ENCODE results near the gene NEGR1. TPM values are rescaled to one million over a fixed set of nuclear protein-coding genes. Genes with fewer than 3 reads are reported as not detected.
"Not testable (repeated sequence)": the region's sequence is repeated elsewhere in the genome, so short reads cannot be mapped to it uniquely, and the experiment has no call there.

The NEGR1 gene
- total and polyA plus RNA-seq, 7 experiments from 2014 or later, result 0.08 to 1.2 TPM; not detected in 5

DNA sequence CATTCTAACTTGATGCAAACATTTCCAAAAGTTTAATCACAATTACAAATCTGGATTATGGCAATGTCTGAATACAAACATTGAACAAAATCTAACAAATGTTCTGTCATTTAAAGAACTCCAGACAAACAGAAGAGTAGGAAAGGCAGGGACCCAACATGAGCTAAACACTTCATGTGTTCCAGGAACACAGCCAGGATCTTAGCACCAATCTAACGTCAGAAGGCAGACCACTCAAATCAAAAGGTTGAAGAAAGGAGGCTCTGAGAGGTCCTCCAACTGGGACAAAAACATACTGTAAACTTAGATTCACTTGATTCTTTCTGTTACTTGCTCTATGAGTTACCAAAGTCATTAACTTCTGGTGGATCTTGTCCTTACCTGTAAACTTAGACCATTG lies 374.0 kb downstream of the NEGR1 start:
- no peak overlapping the region for H3K4me3 Mint-ChIP-seq
- Histone ChIP-seq H3K27me3 (ENCODE audit: control insufficient read depth in 2 of 2, insufficient read depth in 2 of 2, low read length in 2 of 2) (no peaks in the 10 kb centered on the region), H3K9me3 (ENCODE audit: control insufficient read depth in 2 of 3, low read length in 3 of 3) (no peaks in the 10 kb centered on the region), H3K4me1 (ENCODE audit: control insufficient read depth in 2 of 2, insufficient read depth in 2 of 2, low read length in 2 of 2) (no peaks in the 10 kb centered on the region), H3K27ac (ENCODE audit: low read depth, low read length) (no peak overlapping the region), H3K4me3 (ENCODE audit: low read length) (no peak overlapping the region), H3K36me3 (ENCODE audit: control insufficient read depth in 2 of 3, insufficient read depth in 3 of 3, low read length in 3 of 3) (no peaks in the 10 kb centered on the region)
- CTCF ChIA-PET, result no interaction called here
- H3K36me3 Mint-ChIP-seq, result no peaks in the 10 kb centered on the region
- peaks cover 0 to 9% (median 0%) of the 10 kb centered on the region in 11 donors for H3K9me3 Mint-ChIP-seq
- H3K27ac Mint-ChIP-seq, result no peak overlapping the region
- POLR2A ChIA-PET, result no interaction called here
- intact Hi-C loops (cut with micrococcal nuclease), result no loop called here
- no peak for ATAC-seq
- no peaks in the 10 kb centered on the region for H3K27me3 Mint-ChIP-seq
- no peaks in the 10 kb centered on the region for H3K4me1 Mint-ChIP-seq
- no peak for DNase-seq

DNA sequence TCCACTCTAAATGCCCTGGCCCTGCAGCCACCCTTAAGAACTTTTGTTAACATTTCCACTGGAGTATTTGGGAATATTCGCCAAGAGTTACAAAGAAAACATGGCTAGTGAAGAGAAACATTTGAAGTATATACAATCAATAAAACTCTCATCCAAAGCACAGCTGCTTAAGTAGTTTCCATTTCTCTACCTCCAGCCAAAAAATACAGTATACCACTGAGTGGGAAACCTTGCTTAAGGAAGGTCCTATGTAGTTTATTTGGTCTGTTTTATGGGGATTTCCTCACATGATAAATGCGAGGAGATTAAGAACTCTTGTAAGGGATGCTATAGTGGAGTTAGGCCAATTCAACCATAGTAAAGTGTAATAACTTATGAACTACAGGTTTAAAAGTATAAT lies 382.5 kb downstream of the NEGR1 start:
- peaks cover 0 to 3% (median 0%) of the 10 kb centered on the region in 11 donors for H3K9me3 Mint-ChIP-seq
- H3K36me3 Mint-ChIP-seq, result no peaks in the 10 kb centered on the region
- H3K36me3 ChIP-seq (ENCODE audit: control insufficient read depth in 2 of 3, insufficient read depth in 3 of 3, low read length in 3 of 3), result no peaks in the 10 kb centered on the region
- POLR2A ChIA-PET, result no interaction called here
- CTCF ChIA-PET, result no interaction called here
- DNase-seq, result no peak
- intact Hi-C loops (cut with micrococcal nuclease), result no loop called here
- no peaks in the 10 kb centered on the region for H3K27me3 ChIP-seq (ENCODE audit: control insufficient read depth in 2 of 2, insufficient read depth in 2 of 2, low read length in 2 of 2)
- H3K4me3 Mint-ChIP-seq, result no peak overlapping the region
- H3K27me3 Mint-ChIP-seq, result no peaks in the 10 kb centered on the region
- no peak for ATAC-seq
- no peaks in the 10 kb centered on the region for H3K4me1 ChIP-seq (ENCODE audit: control insufficient read depth in 2 of 2, insufficient read depth in 2 of 2, low read length in 2 of 2)
- H3K4me1 Mint-ChIP-seq, result no peaks in the 10 kb centered on the region
- H3K27ac Mint-ChIP-seq, result no peak overlapping the region
- H3K27ac ChIP-seq (ENCODE audit: low read depth, low read length), result no peak overlapping the region
- no peaks in the 10 kb centered on the region for H3K9me3 ChIP-seq (ENCODE audit: control insufficient read depth in 2 of 3, low read length in 3 of 3)
- no peak overlapping the region for H3K4me3 ChIP-seq (ENCODE audit: low read length)

DNA sequence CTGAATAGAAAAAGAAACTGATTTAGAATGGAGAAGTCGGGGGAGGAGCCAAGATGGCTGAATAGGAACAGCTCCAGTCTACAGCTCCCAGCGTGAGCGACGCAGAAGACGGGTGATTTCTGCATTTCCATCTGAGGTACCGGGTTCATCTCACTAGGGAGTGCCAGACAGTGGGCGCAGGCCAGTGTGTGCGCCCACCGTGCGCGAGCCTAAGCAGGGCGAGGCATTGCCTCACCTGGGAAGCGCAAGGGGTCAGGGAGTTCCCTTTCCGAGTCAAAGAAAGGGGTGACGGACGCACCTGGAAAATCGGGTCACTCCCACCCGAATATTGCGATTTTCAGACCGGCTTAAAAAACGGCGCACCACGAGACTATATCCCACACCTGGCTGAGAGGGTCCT lies 394.2 kb downstream of the NEGR1 start:
- H3K4me3 ChIP-seq (ENCODE audit: low read length); H3K27ac ChIP-seq (ENCODE audit: low read depth, low read length); H3K27ac Mint-ChIP-seq; H3K27me3 ChIP-seq (ENCODE audit: control insufficient read depth in 2 of 2, insufficient read depth in 2 of 2, low read length in 2 of 2); H3K4me1 ChIP-seq (ENCODE audit: control insufficient read depth in 2 of 2, insufficient read depth in 2 of 2, low read length in 2 of 2); POLR2A ChIA-PET; ATAC-seq; DNase-seq; H3K9me3 Mint-ChIP-seq; H3K36me3 ChIP-seq (ENCODE audit: control insufficient read depth in 2 of 3, insufficient read depth in 3 of 3, low read length in 3 of 3); H3K4me1 Mint-ChIP-seq; CTCF ChIA-PET; H3K27me3 Mint-ChIP-seq; intact Hi-C loops (cut with micrococcal nuclease); H3K36me3 Mint-ChIP-seq; H3K4me3 Mint-ChIP-seq; H3K9me3 ChIP-seq (ENCODE audit: control insufficient read depth in 2 of 3, low read length in 3 of 3): not testable (repeated sequence)

DNA sequence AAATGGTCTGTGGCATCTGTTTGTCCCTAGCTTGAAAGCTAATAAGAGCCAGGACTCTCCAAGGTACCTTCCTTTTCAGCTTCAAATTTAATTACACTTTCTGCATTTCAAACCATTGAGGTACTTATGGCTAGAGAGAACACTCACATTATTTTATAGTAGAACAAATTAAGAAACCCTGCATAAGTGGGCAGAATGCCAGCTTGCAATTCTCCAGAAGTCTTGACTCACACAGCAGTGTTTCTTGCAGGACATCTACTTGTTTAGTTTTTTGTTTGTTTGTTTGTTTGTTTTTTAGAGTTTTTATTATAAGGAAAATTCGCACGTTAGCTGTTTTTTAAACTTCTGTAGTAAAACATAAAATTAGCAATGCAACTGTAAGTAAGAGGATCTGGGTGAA lies 397.2 kb downstream of the NEGR1 start:
- ChIA-PET CTCF (interaction anchor here (0.7 kb wide), 1 partner anchor 169 kb away, joined by 3 read pairs; no protein-coding TSS in a partner anchor), POLR2A (no interaction called here)
- Mint-ChIP-seq H3K4me3 (no peak overlapping the region), H3K4me1 (no peaks in the 10 kb centered on the region), H3K27me3 (no peaks in the 10 kb centered on the region), H3K36me3 (no peaks in the 10 kb centered on the region), H3K27ac (no peak overlapping the region), H3K9me3 (peaks cover 0 to 3% (median 0%) of the 10 kb centered on the region in 11 donors)
- H3K9me3 ChIP-seq (ENCODE audit: control insufficient read depth in 2 of 3, low read length in 3 of 3), result no peaks in the 10 kb centered on the region
- DNase-seq (no peak), ATAC-seq (no peak)
- H3K27me3 ChIP-seq (ENCODE audit: control insufficient read depth in 2 of 2, insufficient read depth in 2 of 2, low read length in 2 of 2), result no peaks in the 10 kb centered on the region
- no peak overlapping the region for H3K27ac ChIP-seq (ENCODE audit: low read depth, low read length)
- intact Hi-C loops (cut with micrococcal nuclease), result no loop called here
- no peaks in the 10 kb centered on the region for H3K4me1 ChIP-seq (ENCODE audit: control insufficient read depth in 2 of 2, insufficient read depth in 2 of 2, low read length in 2 of 2)
- H3K36me3 ChIP-seq (ENCODE audit: control insufficient read depth in 2 of 3, insufficient read depth in 3 of 3, low read length in 3 of 3), result no peaks in the 10 kb centered on the region
- no peak overlapping the region for H3K4me3 ChIP-seq (ENCODE audit: low read length)

DNA sequence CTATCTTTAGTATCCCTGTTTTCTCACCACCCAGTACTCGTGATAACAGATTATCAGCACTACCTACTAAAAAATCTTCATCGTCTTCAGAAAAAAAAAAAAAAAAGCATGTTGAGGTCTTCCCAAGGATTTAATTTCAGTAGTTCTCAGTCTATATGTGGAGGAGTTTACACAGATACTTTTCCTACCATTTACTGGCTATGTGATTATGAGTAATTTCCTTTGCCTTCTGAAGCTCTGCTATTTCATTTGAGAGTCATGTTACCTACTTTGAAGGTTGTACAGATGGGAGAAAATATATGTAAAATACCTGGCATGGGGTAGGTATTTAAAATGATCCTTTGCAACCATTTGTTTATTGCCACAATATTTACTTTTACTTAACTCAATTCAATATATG lies 399.7 kb downstream of the NEGR1 start:
- POLR2A ChIA-PET, result no interaction called here
- H3K27ac Mint-ChIP-seq, result no peak overlapping the region
- ATAC-seq, result no peak
- CTCF ChIA-PET, result no interaction called here
- H3K4me3 ChIP-seq (ENCODE audit: low read length), result no peak overlapping the region
- no peaks in the 10 kb centered on the region for H3K27me3 ChIP-seq (ENCODE audit: control insufficient read depth in 2 of 2, insufficient read depth in 2 of 2, low read length in 2 of 2)
- H3K9me3 ChIP-seq (ENCODE audit: control insufficient read depth in 2 of 3, low read length in 3 of 3), result no peaks in the 10 kb centered on the region
- H3K27me3 Mint-ChIP-seq, result no peaks in the 10 kb centered on the region
- intact Hi-C loops (cut with micrococcal nuclease), result no loop called here
- H3K4me1 ChIP-seq (ENCODE audit: control insufficient read depth in 2 of 2, insufficient read depth in 2 of 2, low read length in 2 of 2), result no peaks in the 10 kb centered on the region
- no peak overlapping the region for H3K4me3 Mint-ChIP-seq
- no peaks in the 10 kb centered on the region for H3K36me3 Mint-ChIP-seq
- peaks cover 0 to 3% (median 0%) of the 10 kb centered on the region in 11 donors for H3K9me3 Mint-ChIP-seq
- H3K4me1 Mint-ChIP-seq, result no peaks in the 10 kb centered on the region
- no peak overlapping the region for H3K27ac ChIP-seq (ENCODE audit: low read depth, low read length)
- DNase-seq, result no peak
- H3K36me3 ChIP-seq (ENCODE audit: control insufficient read depth in 2 of 3, insufficient read depth in 3 of 3, low read length in 3 of 3), result no peaks in the 10 kb centered on the region

DNA sequence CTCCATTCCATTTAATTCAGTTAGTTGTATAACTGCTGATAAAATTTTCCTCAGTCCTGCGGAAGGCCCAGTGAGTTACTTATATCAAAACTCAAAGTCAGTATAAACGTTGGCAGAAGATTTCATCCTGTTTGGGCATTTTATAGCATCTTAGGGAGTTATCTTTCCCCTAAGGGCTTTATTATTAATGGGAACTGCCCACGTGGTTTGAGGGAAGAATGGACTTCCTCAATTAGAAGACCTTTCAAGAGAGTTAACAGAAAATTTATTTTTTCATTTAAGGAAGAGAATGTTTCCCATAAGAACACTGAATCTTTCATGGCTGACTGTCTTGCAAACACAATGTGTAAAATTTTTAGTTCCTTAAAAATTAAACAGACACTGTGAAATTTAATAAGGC lies 400.1 kb downstream of the NEGR1 start:
- intact Hi-C loops (cut with micrococcal nuclease), result no loop called here
- no peak for DNase-seq
- H3K36me3 ChIP-seq (ENCODE audit: control insufficient read depth in 2 of 3, insufficient read depth in 3 of 3, low read length in 3 of 3), result no peaks in the 10 kb centered on the region
- no peak overlapping the region for H3K4me3 ChIP-seq (ENCODE audit: low read length)
- H3K27me3 ChIP-seq (ENCODE audit: control insufficient read depth in 2 of 2, insufficient read depth in 2 of 2, low read length in 2 of 2), result no peaks in the 10 kb centered on the region
- ATAC-seq, result no peak
- H3K9me3 ChIP-seq (ENCODE audit: control insufficient read depth in 2 of 3, low read length in 3 of 3), result no peaks in the 10 kb centered on the region
- no peak overlapping the region for H3K27ac ChIP-seq (ENCODE audit: low read depth, low read length)
- no peak overlapping the region for H3K4me3 Mint-ChIP-seq
- H3K4me1 Mint-ChIP-seq, result no peaks in the 10 kb centered on the region
- ChIA-PET CTCF (no interaction called here), POLR2A (no interaction called here)
- H3K9me3 Mint-ChIP-seq, result peaks cover 0 to 3% (median 0%) of the 10 kb centered on the region in 11 donors
- no peak overlapping the region for H3K27ac Mint-ChIP-seq
- no peaks in the 10 kb centered on the region for H3K36me3 Mint-ChIP-seq
- H3K27me3 Mint-ChIP-seq, result no peaks in the 10 kb centered on the region
- H3K4me1 ChIP-seq (ENCODE audit: control insufficient read depth in 2 of 2, insufficient read depth in 2 of 2, low read length in 2 of 2), result no peaks in the 10 kb centered on the region

DNA sequence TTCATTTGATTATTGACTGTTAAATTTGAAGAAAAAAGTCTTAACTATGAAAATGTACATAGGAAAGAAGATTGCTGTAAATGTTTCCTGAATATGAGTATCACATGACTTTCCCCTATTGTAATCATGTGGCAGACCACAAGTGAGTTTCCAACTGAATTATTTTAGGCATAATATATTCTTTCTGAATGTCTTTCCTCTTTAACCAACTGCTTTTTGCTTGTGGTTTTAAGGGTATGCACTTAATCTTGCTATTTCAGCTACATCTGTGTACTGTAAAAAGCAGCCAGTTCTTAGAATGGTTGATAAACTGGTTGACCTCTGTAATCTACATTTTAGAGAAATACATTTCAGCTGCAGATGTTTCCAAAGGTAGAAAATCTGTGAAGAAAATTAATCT lies 400.7 kb downstream of the NEGR1 start:
- intact Hi-C loops (cut with micrococcal nuclease), result no loop called here
- Mint-ChIP-seq H3K4me3 (no peak overlapping the region), H3K9me3 (peaks cover 0 to 4% (median 0%) of the 10 kb centered on the region in 11 donors), H3K4me1 (no peaks in the 10 kb centered on the region), H3K27me3 (no peaks in the 10 kb centered on the region), H3K27ac (no peak overlapping the region), H3K36me3 (no peaks in the 10 kb centered on the region)
- Histone ChIP-seq H3K36me3 (ENCODE audit: control insufficient read depth in 2 of 3, insufficient read depth in 3 of 3, low read length in 3 of 3) (no peaks in the 10 kb centered on the region), H3K27ac (ENCODE audit: low read depth, low read length) (no peak overlapping the region), H3K27me3 (ENCODE audit: control insufficient read depth in 2 of 2, insufficient read depth in 2 of 2, low read length in 2 of 2) (no peaks in the 10 kb centered on the region), H3K9me3 (ENCODE audit: control insufficient read depth in 2 of 3, low read length in 3 of 3) (no peaks in the 10 kb centered on the region), H3K4me1 (ENCODE audit: control insufficient read depth in 2 of 2, insufficient read depth in 2 of 2, low read length in 2 of 2) (no peaks in the 10 kb centered on the region), H3K4me3 (ENCODE audit: low read length) (no peak overlapping the region)
- ChIA-PET POLR2A (no interaction called here), CTCF (no interaction called here)
- ATAC-seq, result no peak
- no peak for DNase-seq

Measured in naive thymus-derived CD4-positive, alpha-beta T cell (primary cell).